A549 (cell line): ENCODE measurements around the gene ZSCAN9. TPM values are rescaled to one million over a fixed set of nuclear protein-coding genes. Genes with fewer than 3 reads are reported as not detected.

Experiments used
- ATAC-seq, 2 experiments: fragments of 200-7000 bp in 1 of 2; fragments of >200 bp in 1 of 2; cut with Nextera tagmentation in 1 of 2; cut with Tn5 transposase in 1 of 2; 3 replicates each; pipeline versions ENCODE4 v1.8.0 to v1.9.1; 2018 to 2020; ENCODE audit warnings: mild to moderate bottlenecking in 1 of 2, moderate library complexity in 1 of 2
- CTCF ChIA-PET: fragments of 300-600 bp; sonication (Branson Sonifier 250); formaldehyde crosslinking; extraction: SDS; loops from one replicate; lab custom pipeline; 2021; ENCODE audit warnings: antibody characterized with exemption, inconsistent platforms; lab: Yijun Ruan, JAX
- POLR2A ChIA-PET: fragments of 350-600 bp; formaldehyde crosslinking; extraction: SDS; loops from one replicate; lab custom pipeline; 2021; ENCODE audit warnings: antibody characterized with exemption, inconsistent platforms; lab: Yijun Ruan, JAX
- DNase-seq, 2 experiments: peaks; one replicate each; pipeline versions ENCODE4 v3.0.0 to v3.0.0-alpha.2; 2011 to 2016; ENCODE audit warnings: low read depth in 1 of 2, low spot score in 1 of 2
- FAIRE-seq: peaks from 2 replicates; lab custom pipeline; 2011; peaks lifted over from hg19 to GRCh38; lab: Jason Lieb, UNC
- H3K27ac ChIP-seq, 2 experiments: fragments of >200 bp; sonication (Bioruptor Twin); formaldehyde crosslinking; 3 replicates each; pipeline ENCODE4 v1.5.1; 2016 to 2017
- H3K4me1 ChIP-seq: fragments of >200 bp; sonication (Bioruptor Twin); formaldehyde crosslinking; 3 replicates; pipeline ENCODE4 v1.6.1; 2016
- H3K4me2 ChIP-seq: fragments of >200 bp; sonication (Bioruptor Twin); formaldehyde crosslinking; 3 replicates; pipeline ENCODE4 v1.6.1; 2016
- H3K4me3 ChIP-seq: fragments of >200 bp; sonication (Bioruptor Twin); formaldehyde crosslinking; 3 replicates; pipeline ENCODE4 v1.5.1; 2016
- H3K9me3 ChIP-seq: fragments of >200 bp; sonication (Bioruptor Twin); formaldehyde crosslinking; 3 replicates; pipeline ENCODE4 v1.6.1; 2016
- BHLHE40 ChIP-seq: IDR thresholded peaks from 2 replicates; pipeline ENCODE4 v1.6.1; 2012; ENCODE audit warnings: low read depth, low read length, inconsistent platforms
- CBX2 ChIP-seq: fragments of 200-600 bp; sonication (generic); IDR thresholded peaks from 2 replicates; pipeline ENCODE4 v1.6.1; 2016; ENCODE audit warnings: low read depth, mild to moderate bottlenecking, borderline replicate concordance
- ELK1 ChIP-seq: fragments of 150-350 bp; IDR thresholded peaks from 2 replicates; pipeline ENCODE4 v1.6.1; 2014; ENCODE audit warnings: low read depth, mild to moderate bottlenecking, low read length
- EP300 ChIP-seq, 2 experiments: fragments of >200 bp; sonication (Bioruptor Twin); formaldehyde crosslinking; IDR thresholded peaks; 2 replicates in 1 of 2; 3 replicates in 1 of 2; pipeline ENCODE4 v1.6.1; 2016 to 2017
- HDAC2 ChIP-seq: fragments of 200-600 bp; sonication (generic); IDR thresholded peaks from 2 replicates; pipeline ENCODE4 v1.6.1; 2016
- HES2 ChIP-seq: fragments of >200 bp; sonication (Bioruptor Twin); formaldehyde crosslinking; IDR thresholded peaks from 2 replicates; pipeline ENCODE4 v1.6.1; 2016
- JUN ChIP-seq, 2 experiments: fragments of >200 bp; sonication (Bioruptor Twin); formaldehyde crosslinking; IDR thresholded peaks; 2 replicates in 1 of 2; 3 replicates in 1 of 2; pipeline ENCODE4 v1.6.1; 2016 to 2017
- KDM5A ChIP-seq: fragments of 200-600 bp; sonication (generic); IDR thresholded peaks from 2 replicates; pipeline ENCODE4 v1.6.1; 2016; ENCODE audit warnings: antibody characterized with exemption, mild to moderate bottlenecking
- MAX ChIP-seq: IDR thresholded peaks from 2 replicates; pipeline ENCODE4 v1.6.1; 2012
- NPAS2 ChIP-seq: fragments of 250-450 bp; sonication (Bioruptor Pico); IDR thresholded peaks from 2 replicates; pipeline ENCODE4 v1.8.0; 2022; ENCODE audit warnings: mild to moderate bottlenecking, moderate library complexity, borderline replicate concordance
- NR3C1 ChIP-seq: fragments of >200 bp; sonication (Bioruptor Twin); formaldehyde crosslinking; IDR thresholded peaks from 3 replicates; pipeline ENCODE4 v1.6.1; 2017
- PHF8 ChIP-seq: fragments of 200-600 bp; sonication (generic); IDR thresholded peaks from 2 replicates; pipeline ENCODE4 v1.6.1; 2016; ENCODE audit warnings: low read depth, mild to moderate bottlenecking, antibody characterized with exemption, moderate library complexity, borderline replicate concordance
- POLR2A ChIP-seq: IDR thresholded peaks from 2 replicates; pipeline ENCODE4 v1.6.1; 2012; ENCODE audit warnings: mild to moderate bottlenecking, low read length
- RNF2 ChIP-seq: fragments of 200-600 bp; sonication (generic); IDR thresholded peaks from 2 replicates; pipeline ENCODE4 v1.6.1; 2016; ENCODE audit warnings: low read depth, mild to moderate bottlenecking, antibody characterized with exemption, moderate library complexity, borderline replicate concordance
- SMC3 ChIP-seq: fragments of >200 bp; sonication (Bioruptor Twin); formaldehyde crosslinking; IDR thresholded peaks from 3 replicates; pipeline ENCODE4 v1.6.1; 2018; ENCODE audit warnings: inconsistent platforms
- USF2 ChIP-seq: fragments of 450-650 bp; IDR thresholded peaks from 2 replicates; pipeline ENCODE4 v1.6.1; 2014; ENCODE audit warnings: antibody characterized with exemption
- ZC3H11A ChIP-seq: fragments of 450-650 bp; IDR thresholded peaks from 2 replicates; pipeline ENCODE4 v1.6.1; 2014; ENCODE audit warnings: antibody characterized with exemption, mild to moderate bottlenecking
- WGBS: methylation state at CpG from one replicate; pipeline ENCODE4 v1.1.6; 2017; ENCODE audit errors: missing lambda C conversion rate; 5-methylcytosine and 5-hydroxymethylcytosine counted together
- polyA plus RNA-seq, 4 experiments: library from polyadenylated mRNA; depleted of rRNA in 3 of 4; stranded (reverse); fragments of >200 nt; fragmentation: RNase III in 1 of 4; extraction: RNeasy Plus Mini Kit Qiagen cat#74134 plus additional on column Dnase treatment in 1 of 4; gene quantifications; 2 replicates in 3 of 4; 3 replicates in 1 of 4; pipeline ENCODE4 v1.2.3, GENCODE V29; 2011 to 2017

The ZSCAN9 gene
- polyA plus RNA-seq, 2 of the 4 experiments (the other 2 are of a cell fraction): 7.7 to 16.2 TPM

GRCh38 chr6:28251661-28252008 is 26.6 kb downstream of the ZSCAN9 start:
- Histone ChIP-seq H3K4me1 (peaks cover 5% of the 10 kb centered on the region; the same call in 1 of the 3 replicates), H3K9me3 (no peaks in the 10 kb centered on the region), H3K27ac (peak overlapping the region; percentile 75 to 91), H3K4me2 (peak overlapping the region; percentile 76), H3K4me3 (peak overlapping the region; percentile 86)
- DNase-seq: no peak
- WGBS: 0% methylated on average over 4 of the region's 25 CpGs
- POLR2A ChIA-PET: interaction anchor here (0.9 to 2.1 kb wide), 7 partner anchors 8 to 115 kb away, joined by 3 to 25 read pairs (median 6); partner anchors contain the start of genes PGBD1, ZKSCAN8, ZSCAN26 and ZSCAN31
- ATAC-seq: peak; percentile 39 to 61; a peak in 3 of 6 replicates
- TF ChIP-seq ZC3H11A (no peak), HDAC2 (no peak), ELK1 (no peak), HES2 (no peak), CBX2 (no peak), POLR2A (no peak), NR3C1 (no peak), BHLHE40 (no peak), USF2 (no peak)
- CTCF ChIA-PET: no interaction called here
- no peak for FAIRE-seq

GRCh38 chr6:28252009-28252975 is 27.2 kb downstream of the ZSCAN9 start, which contains the start of gene ZKSCAN4:
Gene ZKSCAN4 (minus strand): TSS chr6:28252269. CDS start chr6:28251980, 289 bp downstream.
- FAIRE-seq: no peak
- peak; percentile 64 to 90 for DNase-seq
- TF ChIP-seq JUN (IDR thresholded peaks at IDR 0.05) (peak in 1 of 2 experiments; percentile 53; a peak in 1 of 5 replicates), RNF2 (no peak), PHF8 (peak; percentile 43; the same call in 1 of the 2 replicates), NPAS2 (CRISPR knock-in tag) (no peak), KDM5A (peak; percentile 77), MAX (peak; percentile 47; the same call in 1 of the 2 replicates), SMC3 (peak; percentile 20; the same call in 1 of the 3 replicates)
- peak; percentile 98 for ATAC-seq
- WGBS: 13% methylated on average over 14 of the region's 14 CpGs
- Histone ChIP-seq H3K4me2 (peak within 1 kb of the TSS; percentile 76), H3K27ac (peak within 1 kb of the TSS; percentile 75 to 91), H3K4me3 (peak within 1 kb of the TSS; percentile 86), H3K9me3 (no peaks in the 10 kb centered on the region), H3K4me1 (peaks cover 5% of the 10 kb centered on the region; the same call in 1 of the 3 replicates)
- POLR2A ChIA-PET: interaction anchor here (0.8 to 2.1 kb wide), 8 partner anchors 8 to 116 kb away, joined by 3 to 25 read pairs (median 5); partner anchors contain the start of genes PGBD1, ZKSCAN8, ZSCAN26 and ZSCAN31
- CTCF ChIA-PET: interaction anchor here (0.8 kb wide), 1 partner anchor 103 kb away, joined by 4 read pairs; no protein-coding TSS in a partner anchor

- DNase-seq: no peak
- ATAC-seq: no peak
- Histone ChIP-seq H3K27ac (no peak overlapping the region), H3K9me3 (no peaks in the 10 kb centered on the region), H3K4me2 (no peak overlapping the region), H3K4me3 (no peak overlapping the region), H3K4me1 (peaks cover 5% of the 10 kb centered on the region; the same call in 1 of the 3 replicates)
- ChIA-PET CTCF (interaction anchor here (1.7 kb wide), 1 partner anchor 102 kb away, joined by 7 read pairs; no protein-coding TSS in a partner anchor), POLR2A (no interaction called here)
- FAIRE-seq: no peak
- no peak for TF ChIP-seq EP300 (IDR thresholded peaks at IDR 0.05)
- WGBS: 78% methylated on average over 1 of the region's 1 CpG
Measured at GRCh38 chr6:28254121-28254519, 29.0 kb downstream of the ZSCAN9 start.
